Smooth muscle cell (in vitro differentiated cells): ENCODE data around the gene CCKAR. TPM values are rescaled to one million over a fixed set of nuclear protein-coding genes. Genes with fewer than 3 reads are reported as not detected.

ENCODE experiments used
- DNase-seq: peaks from one replicate; lab custom pipeline; 2025; ENCODE audit not compliant: unreplicated experiment; lab: John Stamatoyannopoulos, UW
- H2AFZ ChIP-seq: fragments of 200-600 bp; sonication (generic); 2 replicates; pipeline ENCODE4 v1.6.0; 2016; ENCODE audit warnings: antibody characterized with exemption, low read depth, mild to moderate bottlenecking
- H3F3A ChIP-seq: fragments of 200-600 bp; sonication (generic); 2 replicates; pipeline ENCODE4 v1.6.0; 2017; ENCODE audit warnings: antibody characterized with exemption, low read depth
- H3K27ac ChIP-seq: fragments of 200-600 bp; sonication (generic); 2 replicates; pipeline ENCODE4 v1.5.1; 2016; ENCODE audit warnings: low read depth, mild to moderate bottlenecking
- H3K27me3 ChIP-seq: fragments of 200-600 bp; sonication (generic); 2 replicates; pipeline ENCODE4 v1.6.1; 2016; ENCODE audit warnings: low read depth, mild to moderate bottlenecking
- H3K36me3 ChIP-seq: fragments of 200-600 bp; sonication (generic); 2 replicates; pipeline ENCODE4 v1.5.1; 2016; ENCODE audit warnings: low read depth
- H3K4me1 ChIP-seq: fragments of 200-600 bp; sonication (generic); 2 replicates; pipeline ENCODE4 v1.5.1; 2016; ENCODE audit warnings: low read depth
- H3K4me2 ChIP-seq: fragments of 200-600 bp; sonication (generic); 2 replicates; pipeline ENCODE4 v1.6.0; 2016; ENCODE audit warnings: mild to moderate bottlenecking
- H3K4me3 ChIP-seq: fragments of 200-600 bp; sonication (generic); 2 replicates; pipeline ENCODE4 v1.5.1; 2016; ENCODE audit warnings: mild to moderate bottlenecking
- H3K79me2 ChIP-seq: fragments of 200-600 bp; sonication (generic); 2 replicates; pipeline ENCODE4 v1.6.0; 2016; ENCODE audit warnings: low read depth, mild to moderate bottlenecking
- H3K9ac ChIP-seq: fragments of 200-600 bp; sonication (generic); 2 replicates; pipeline ENCODE4 v1.6.0; 2016; ENCODE audit warnings: low read depth
- H3K9me3 ChIP-seq: fragments of 200-600 bp; sonication (generic); replicated peaks from 2 replicates; pipeline ENCODE4 v1.5.1; 2016; ENCODE audit warnings: low read depth
- H4K20me1 ChIP-seq: fragments of 200-600 bp; sonication (generic); 2 replicates; pipeline ENCODE4 v1.6.0; 2016; ENCODE audit warnings: low read depth
- CTCF ChIP-seq: fragments of 200-600 bp; sonication (generic); IDR thresholded peaks from 2 replicates; pipeline ENCODE4 v1.5.1; 2017; ENCODE audit warnings: borderline replicate concordance, mild to moderate bottlenecking, antibody characterized with exemption; ENCODE audit not compliant: insufficient read depth, poor library complexity, severe bottlenecking
- WGBS: methylation state at CpG from one replicate; pipeline ENCODE4 v1.1.7; 2016; ENCODE audit warnings: low lambda C conversion rate; 5-methylcytosine and 5-hydroxymethylcytosine counted together
- polyA plus RNA-seq: library from polyadenylated mRNA; unstranded; fragments of >200 nt; fragmentation: Nextera tagmentation; extraction: Ambion mirVana; gene quantifications from 2 replicates; pipeline ENCODE4 v1.2.1, GENCODE V29; 2016
- total RNA-seq: library from RNA; depleted of rRNA; stranded (reverse); fragments of >200 nt; gene quantifications from 2 replicates; pipeline ENCODE4 v1.2.3, GENCODE V29; 2014

The CCKAR gene
- total and polyA plus RNA-seq, 2 experiments from 2014 or later, result 0.18 to 0.32 TPM

- no peak for DNase-seq
- Histone ChIP-seq H3K4me2 (peak overlapping the region; percentile 36), H3K79me2 (no peaks in the 10 kb centered on the region), H3K4me3 (no peak overlapping the region), H3K4me1 (peaks cover 8% of the 10 kb centered on the region), H3K36me3 (no peaks in the 10 kb centered on the region), H3K27me3 (no peaks in the 10 kb centered on the region), H3K9ac (no peak overlapping the region), H3K9me3 (no peaks in the 10 kb centered on the region), H2AFZ (peak overlapping the region; percentile 92), H4K20me1 (no peaks in the 10 kb centered on the region), H3F3A (peaks cover 5% of the 10 kb centered on the region), H3K27ac (peak overlapping the region; percentile 71)
- WGBS, result 33% methylated on average over 4 of the region's 4 CpGs
- no peak for TF ChIP-seq CTCF
Measured at GRCh38 chr4:26510334-26510964, 20.2 kb upstream of the CCKAR start.

GRCh38 chr4:26509681-26510333 lies 19.5 kb upstream of the CCKAR start:
- peak overlapping the region; percentile 71 for H3K27ac ChIP-seq
- H4K20me1 ChIP-seq, result no peaks in the 10 kb centered on the region
- H3K4me3 ChIP-seq, result no peak overlapping the region
- WGBS, result 19% methylated on average over 8 of the region's 8 CpGs
- peaks cover 5% of the 10 kb centered on the region for H3F3A ChIP-seq
- H3K27me3 ChIP-seq, result no peaks in the 10 kb centered on the region
- no peak overlapping the region for H3K9ac ChIP-seq
- H3K9me3 ChIP-seq, result no peaks in the 10 kb centered on the region
- H3K79me2 ChIP-seq, result no peaks in the 10 kb centered on the region
- H3K36me3 ChIP-seq, result no peaks in the 10 kb centered on the region
- TF ChIP-seq CTCF, result no peak
- H2AFZ ChIP-seq, result peak overlapping the region; percentile 92
- no peak for DNase-seq
- peak overlapping the region; percentile 36 for H3K4me2 ChIP-seq
- H3K4me1 ChIP-seq, result peaks cover 8% of the 10 kb centered on the region

GRCh38 chr4:26507286-26507685 lies 17.0 kb upstream of the CCKAR start:
- no peaks in the 10 kb centered on the region for H4K20me1 ChIP-seq
- no peak overlapping the region for H3K4me3 ChIP-seq
- no peaks in the 10 kb centered on the region for H3K27me3 ChIP-seq
- H2AFZ ChIP-seq, result no peak overlapping the region
- no peak overlapping the region for H3K4me2 ChIP-seq
- H3K4me1 ChIP-seq, result peaks cover 8% of the 10 kb centered on the region
- no peaks in the 10 kb centered on the region for H3K9me3 ChIP-seq
- TF ChIP-seq CTCF, result no peak
- H3F3A ChIP-seq, result peaks cover 5% of the 10 kb centered on the region
- no peaks in the 10 kb centered on the region for H3K79me2 ChIP-seq
- no peaks in the 10 kb centered on the region for H3K36me3 ChIP-seq
- no peak overlapping the region for H3K9ac ChIP-seq
- H3K27ac ChIP-seq, result no peak overlapping the region
- 94% methylated on average over 4 of the region's 4 CpGs for WGBS
- DNase-seq, result no peak
